Kidney (tissue), 14 donors: ENCODE results near the gene LHX2. TPM values are rescaled to one million over a fixed set of nuclear protein-coding genes. Genes with fewer than 3 reads are reported as not detected.

Source experiments
- DNase-seq, 5 donors: peaks; one replicate each; pipeline ENCODE4 v3.0.0-alpha.2; 2013 to 2020
- FAIRE-seq: peaks from 2 replicates; lab custom pipeline; 2012; peaks lifted over from hg19 to GRCh38; lab: Jason Lieb, UNC
- H3K27ac ChIP-seq, 2 donors: one replicate each; pipeline ENCODE4 v1.7.0; 2013; ENCODE audit warnings: low read depth in 2 of 2, low read length in 2 of 2, inconsistent platforms in 1 of 2
- H3K27me3 ChIP-seq: one replicate; pipeline ENCODE4 v1.7.1; 2013; ENCODE audit warnings: low read length, inconsistent platforms; ENCODE audit not compliant: control insufficient read depth, insufficient read depth
- H3K36me3 ChIP-seq, 3 donors: one replicate each; pipeline versions ENCODE4 v1.7.0 to v1.7.1; 2013; ENCODE audit warnings: low read length in 3 of 3, control low read depth in 1 of 3, inconsistent platforms in 1 of 3; ENCODE audit not compliant: insufficient read depth in 3 of 3, control insufficient read depth in 2 of 3
- H3K4me1 ChIP-seq, 3 donors: one replicate each; pipeline versions ENCODE4 v1.7.0 to v1.7.1; 2013; ENCODE audit warnings: low read length in 3 of 3, inconsistent platforms in 1 of 3, low read depth in 1 of 3; ENCODE audit not compliant: control insufficient read depth in 2 of 3, insufficient read depth in 2 of 3
- H3K4me3 ChIP-seq, 3 donors: one replicate each; pipeline versions ENCODE4 v1.7.0 to v1.8.1; 2013; ENCODE audit warnings: low read length in 3 of 3, control low read depth in 1 of 3, inconsistent platforms in 1 of 3
- H3K9ac ChIP-seq, 3 donors: one replicate each; pipeline versions ENCODE4 v1.7.0 to v1.7.1; 2013; ENCODE audit warnings: low read length in 3 of 3, control low read depth in 1 of 3, inconsistent platforms in 1 of 3
- H3K9me3 ChIP-seq, 3 donors: one replicate each; pipeline versions ENCODE4 v1.7.0 to v1.7.1; 2013; ENCODE audit warnings: low read length in 3 of 3, control low read depth in 1 of 3, inconsistent platforms in 1 of 3; ENCODE audit not compliant: control insufficient read depth in 2 of 3, insufficient read depth in 1 of 3
- CTCF ChIP-seq: IDR thresholded peaks from 3 replicates; pipeline ENCODE4 v1.5.1; 2012; ENCODE audit warnings: mild to moderate bottlenecking, moderate library complexity, borderline replicate concordance; ENCODE audit not compliant: insufficient read depth; ENCODE audit errors: extremely low read depth
- intact Hi-C: fragments of 100-400 bp; cut with DNase I; formaldehyde crosslinking; loops from one replicate; pipeline ENCODE4 v1.11.1; 2022
- polyA plus RNA-seq: library from polyadenylated mRNA; stranded (reverse); fragments of 350-450 nt; fragmentation: Illumina TruSeq; extraction: RNeasy Lipid Tissue Mini Kit (QIAGEN cat#74804); gene quantifications from one replicate; pipeline ENCODE4 v1.2.3, GENCODE V29; 2014; ENCODE audit warnings: low read depth, low replicate concordance; ENCODE audit not compliant: insufficient read depth
- total RNA-seq: library from RNA; stranded (reverse); fragmentation: NEBNext Ultra II Directional; extraction: Animal tissue kit (Norgen Biotek cat#: 25700); gene quantifications from one replicate; pipeline ENCODE4 v1.2.1, GENCODE V29; 2021
- donor health status: control.
- donor health status: control.
- donor health status: control.
- donor health status: control.
- donor health status: control.
- donor health status: DM: yes; HTN: yes; CAD: no.
- donor health status: Normal renal cell carcinoma (clear cell type).

The LHX2 gene
- total and polyA plus RNA-seq, 2 donors from 2014 or later: not detected

DNA sequence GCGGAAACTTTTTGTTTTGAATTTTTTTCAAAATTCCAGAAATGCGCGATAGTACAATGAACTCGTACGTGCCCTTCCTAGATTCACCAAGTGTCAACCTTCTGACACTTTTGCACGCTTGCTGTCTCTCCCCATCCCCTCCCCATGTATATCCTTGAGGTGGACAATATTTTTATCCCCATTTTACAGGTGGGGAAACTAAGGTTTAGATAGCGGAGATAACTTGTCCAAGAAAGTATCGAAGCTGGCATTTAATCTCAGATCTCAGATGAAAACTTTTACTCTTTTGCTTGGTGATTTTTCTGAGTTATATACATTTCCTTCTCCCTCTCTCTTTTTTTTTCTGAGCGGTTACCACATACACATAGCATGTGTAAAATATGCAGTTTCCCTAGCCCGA lies 34.6 kb downstream of the LHX2 start:
- Histone ChIP-seq H3K27ac (no peak overlapping the region), H3K36me3 (no peaks in the 10 kb centered on the region), H3K4me1 (peaks cover 0 to 4% (median 2%) of the 10 kb centered on the region in 3 donors), H3K9ac (no peak overlapping the region), H3K27me3 (peaks cover 9% of the 10 kb centered on the region), H3K9me3 (no peaks in the 10 kb centered on the region), H3K4me3 (no peak overlapping the region)
- FAIRE-seq: no peak
- intact Hi-C loops: loop anchor here (10.0 kb wide), 1 partner anchor 501 kb away; no protein-coding TSS in a partner anchor
- no peak for DNase-seq
- no peak for TF ChIP-seq CTCF

DNA sequence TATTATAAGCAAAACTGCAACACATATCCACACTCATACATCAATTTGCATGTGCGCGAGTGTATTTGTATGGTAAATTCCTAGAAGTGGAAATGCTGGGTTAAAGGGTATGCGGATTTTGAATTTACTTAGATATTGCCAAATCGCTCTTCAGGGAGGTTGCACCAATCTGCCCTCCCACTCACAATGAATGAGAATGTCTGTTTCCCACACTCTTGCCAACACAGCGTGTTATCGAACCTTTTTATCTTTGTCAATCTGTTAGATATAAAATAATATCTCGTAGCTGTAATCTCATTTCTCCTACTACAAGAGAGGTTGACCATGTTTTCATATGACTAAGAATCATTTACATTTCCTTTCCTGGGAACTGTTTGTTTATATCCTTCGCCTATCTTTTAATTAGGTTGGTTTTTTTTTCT lies 35.7 kb downstream of the LHX2 start:
- Histone ChIP-seq H3K4me1 (no peaks in the 10 kb centered on the region), H3K27ac (no peak overlapping the region), H3K4me3 (no peak overlapping the region), H3K9ac (no peak overlapping the region), H3K9me3 (no peaks in the 10 kb centered on the region), H3K27me3 (peaks cover 6% of the 10 kb centered on the region), H3K36me3 (no peaks in the 10 kb centered on the region)
- no peak for TF ChIP-seq CTCF
- FAIRE-seq (no peak), DNase-seq (no peak)
- intact Hi-C loops: loop anchor here (10.0 kb wide), 1 partner anchor 502 kb away; no protein-coding TSS in a partner anchor

DNA sequence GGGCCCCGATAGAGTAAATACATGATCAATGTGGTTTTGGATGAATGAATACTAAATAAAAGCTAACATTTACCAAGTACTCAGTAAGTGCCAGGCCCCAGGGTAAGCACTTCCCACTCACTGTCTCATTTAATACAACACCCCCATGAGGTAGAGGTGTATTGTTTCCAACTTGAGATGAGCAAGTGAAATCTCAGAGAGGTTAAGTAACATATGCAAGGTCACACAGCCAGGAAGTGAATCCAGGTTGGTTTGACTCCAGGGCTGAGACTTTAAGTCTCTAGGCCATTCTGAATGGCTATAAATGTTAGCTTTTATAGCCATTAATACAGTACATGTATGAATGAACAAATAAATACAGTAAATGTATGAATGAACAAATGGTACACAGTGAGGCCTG lies 39.4 kb downstream of the LHX2 start:
- no peak overlapping the region for H3K4me3 ChIP-seq
- peaks cover 2% of the 10 kb centered on the region for H3K27me3 ChIP-seq
- peaks cover 0 to 3% (median 0%) of the 10 kb centered on the region in 3 donors for H3K9me3 ChIP-seq
- TF ChIP-seq CTCF: no peak
- intact Hi-C loops: no loop called here
- no peak for FAIRE-seq
- H3K4me1 ChIP-seq: no peaks in the 10 kb centered on the region
- no peak for DNase-seq
- no peaks in the 10 kb centered on the region for H3K36me3 ChIP-seq
- no peak overlapping the region for H3K27ac ChIP-seq
- no peak overlapping the region for H3K9ac ChIP-seq

GRCh38 chr9:124052401-124052800 lies 40.8 kb downstream of the LHX2 start:
- H3K27me3 ChIP-seq: no peaks in the 10 kb centered on the region
- H3K36me3 ChIP-seq: no peaks in the 10 kb centered on the region
- no peak for TF ChIP-seq CTCF
- intact Hi-C loops: no loop called here
- no peak for DNase-seq
- peaks cover 0 to 3% (median 0%) of the 10 kb centered on the region in 3 donors for H3K9me3 ChIP-seq
- no peak overlapping the region for H3K9ac ChIP-seq
- FAIRE-seq: no peak
- H3K4me3 ChIP-seq: no peak overlapping the region
- H3K4me1 ChIP-seq: no peaks in the 10 kb centered on the region
- no peak overlapping the region for H3K27ac ChIP-seq
